A549 (cell line): ENCODE measurements around the gene GRAMD2A. TPM values are rescaled to one million over a fixed set of nuclear protein-coding genes. Genes with fewer than 3 reads are reported as not detected.

Experiments
- ATAC-seq, 2 experiments: fragments of 200-7000 bp in 1 of 2; fragments of >200 bp in 1 of 2; cut with Nextera tagmentation in 1 of 2; cut with Tn5 transposase in 1 of 2; 3 replicates each; pipeline versions ENCODE4 v1.8.0 to v1.9.1; 2018 to 2020; ENCODE audit warnings: mild to moderate bottlenecking in 1 of 2, moderate library complexity in 1 of 2
- CTCF ChIA-PET: fragments of 300-600 bp; sonication (Branson Sonifier 250); formaldehyde crosslinking; extraction: SDS; loops from one replicate; lab custom pipeline; 2021; ENCODE audit warnings: antibody characterized with exemption, inconsistent platforms; lab: Yijun Ruan, JAX
- POLR2A ChIA-PET: fragments of 350-600 bp; formaldehyde crosslinking; extraction: SDS; loops from one replicate; lab custom pipeline; 2021; ENCODE audit warnings: antibody characterized with exemption, inconsistent platforms; lab: Yijun Ruan, JAX
- DNase-seq, 2 experiments: peaks; one replicate each; pipeline versions ENCODE4 v3.0.0 to v3.0.0-alpha.2; 2011 to 2016; ENCODE audit warnings: low read depth in 1 of 2, low spot score in 1 of 2
- FAIRE-seq: peaks from 2 replicates; lab custom pipeline; 2011; peaks lifted over from hg19 to GRCh38; lab: Jason Lieb, UNC
- H3K27ac ChIP-seq, 2 experiments: fragments of >200 bp; sonication (Bioruptor Twin); formaldehyde crosslinking; 3 replicates each; pipeline ENCODE4 v1.5.1; 2016 to 2017
- H3K4me1 ChIP-seq: fragments of >200 bp; sonication (Bioruptor Twin); formaldehyde crosslinking; 3 replicates; pipeline ENCODE4 v1.6.1; 2016
- H3K4me2 ChIP-seq: fragments of >200 bp; sonication (Bioruptor Twin); formaldehyde crosslinking; 3 replicates; pipeline ENCODE4 v1.6.1; 2016
- H3K4me3 ChIP-seq: fragments of >200 bp; sonication (Bioruptor Twin); formaldehyde crosslinking; 3 replicates; pipeline ENCODE4 v1.5.1; 2016
- H3K9me3 ChIP-seq: fragments of >200 bp; sonication (Bioruptor Twin); formaldehyde crosslinking; 3 replicates; pipeline ENCODE4 v1.6.1; 2016
- BCL3 ChIP-seq: fragments of >200 bp; sonication (Bioruptor Twin); formaldehyde crosslinking; IDR thresholded peaks from 3 replicates; pipeline ENCODE4 v1.6.1; 2016
- CBX2 ChIP-seq: fragments of 200-600 bp; sonication (generic); IDR thresholded peaks from 2 replicates; pipeline ENCODE4 v1.6.1; 2016; ENCODE audit warnings: low read depth, mild to moderate bottlenecking, borderline replicate concordance
- CHD2 ChIP-seq: fragments of 150-350 bp; IDR thresholded peaks from 2 replicates; pipeline ENCODE4 v1.6.1; 2014; ENCODE audit warnings: low read length; ENCODE audit not compliant: partially characterized antibody
- CHD4 ChIP-seq: fragments of 200-600 bp; sonication (generic); IDR thresholded peaks from 2 replicates; pipeline ENCODE4 v1.6.1; 2016; ENCODE audit warnings: antibody characterized with exemption, mild to moderate bottlenecking, borderline replicate concordance
- E2F6 ChIP-seq: IDR thresholded peaks from 2 replicates; pipeline ENCODE4 v1.6.1; 2012; ENCODE audit warnings: low read depth, borderline replicate concordance
- ESRRA ChIP-seq: fragments of 150-350 bp; IDR thresholded peaks from 2 replicates; pipeline ENCODE4 v1.6.1; 2014; ENCODE audit warnings: mild to moderate bottlenecking, low read length, borderline replicate concordance
- FOSB ChIP-seq: fragments of 250-450 bp; sonication (Bioruptor Pico); IDR thresholded peaks from 2 replicates; pipeline ENCODE4 v1.5.0; 2020; ENCODE audit warnings: mild to moderate bottlenecking, moderate library complexity
- FOXS1 ChIP-seq: fragments of 250-450 bp; sonication (Bioruptor Pico); IDR thresholded peaks from 2 replicates; pipeline ENCODE4 v1.5.0; 2020; ENCODE audit warnings: mild to moderate bottlenecking, moderate library complexity
- HDAC2 ChIP-seq: fragments of 200-600 bp; sonication (generic); IDR thresholded peaks from 2 replicates; pipeline ENCODE4 v1.6.1; 2016
- HOXB5 ChIP-seq: fragments of 250-450 bp; sonication (Bioruptor Pico); IDR thresholded peaks from 2 replicates; pipeline ENCODE4 v1.5.0; 2020; ENCODE audit warnings: mild to moderate bottlenecking, moderate library complexity
- JUN ChIP-seq, 2 experiments: fragments of >200 bp; sonication (Bioruptor Twin); formaldehyde crosslinking; IDR thresholded peaks; 2 replicates in 1 of 2; 3 replicates in 1 of 2; pipeline ENCODE4 v1.6.1; 2016 to 2017
- KDM1A ChIP-seq: fragments of 200-600 bp; sonication (generic); IDR thresholded peaks from 2 replicates; pipeline ENCODE4 v1.6.1; 2016; ENCODE audit warnings: low read depth, mild to moderate bottlenecking
- KDM5A ChIP-seq: fragments of 200-600 bp; sonication (generic); IDR thresholded peaks from 2 replicates; pipeline ENCODE4 v1.6.1; 2016; ENCODE audit warnings: antibody characterized with exemption, mild to moderate bottlenecking
- MAFK ChIP-seq: fragments of 450-650 bp; IDR thresholded peaks from 2 replicates; pipeline ENCODE4 v1.6.1; 2014; ENCODE audit not compliant: partially characterized antibody
- POLR2A ChIP-seq: IDR thresholded peaks from 2 replicates; pipeline ENCODE4 v1.6.1; 2012; ENCODE audit warnings: mild to moderate bottlenecking, low read length
- POLR2AphosphoS2 ChIP-seq: conservative IDR thresholded peaks from 2 replicates; pipeline ENCODE4 v1.6.1; 2012; ENCODE audit warnings: low read length, improper control_type of control experiment, inconsistent platforms
- RAD21 ChIP-seq, 2 experiments: fragments of >200 bp in 1 of 2; sonication (Bioruptor Twin) in 1 of 2; formaldehyde crosslinking in 1 of 2; IDR thresholded peaks in 1 of 2; conservative IDR thresholded peaks in 1 of 2; 2 replicates in 1 of 2; 3 replicates in 1 of 2; pipeline ENCODE4 v1.6.1; 2012 to 2018; ENCODE audit warnings: inconsistent platforms in 1 of 2
- RARB ChIP-seq: fragments of 250-450 bp; sonication (Bioruptor Pico); IDR thresholded peaks from 2 replicates; pipeline ENCODE4 v1.8.0; 2021; ENCODE audit warnings: mild to moderate bottlenecking, moderate library complexity
- RCOR1 ChIP-seq: fragments of 150-350 bp; IDR thresholded peaks from 2 replicates; pipeline ENCODE4 v1.6.1; 2014; ENCODE audit warnings: antibody characterized with exemption, low read length, low read depth
- RNF2 ChIP-seq: fragments of 200-600 bp; sonication (generic); IDR thresholded peaks from 2 replicates; pipeline ENCODE4 v1.6.1; 2016; ENCODE audit warnings: low read depth, mild to moderate bottlenecking, antibody characterized with exemption, moderate library complexity, borderline replicate concordance
- TP53 ChIP-seq: fragments of 250-450 bp; sonication (Bioruptor Pico); IDR thresholded peaks from 2 replicates; pipeline ENCODE4 v1.5.0; 2021; ENCODE audit warnings: mild to moderate bottlenecking, moderate library complexity
- WGBS: methylation state at CpG from one replicate; pipeline ENCODE4 v1.1.6; 2017; ENCODE audit errors: missing lambda C conversion rate; 5-methylcytosine and 5-hydroxymethylcytosine counted together
- polyA plus RNA-seq, 4 experiments: library from polyadenylated mRNA; depleted of rRNA in 3 of 4; stranded (reverse); fragments of >200 nt; fragmentation: RNase III in 1 of 4; extraction: RNeasy Plus Mini Kit Qiagen cat#74134 plus additional on column Dnase treatment in 1 of 4; gene quantifications; 2 replicates in 3 of 4; 3 replicates in 1 of 4; pipeline ENCODE4 v1.2.3, GENCODE V29; 2011 to 2017
- TF ChIP-seq, protein P1 (sequence below): fragments of >200 bp; sonication (Bioruptor Twin); formaldehyde crosslinking; IDR thresholded peaks from 3 replicates; pipeline ENCODE4 v1.5.1; 2016
- TF ChIP-seq, protein P2 (sequence below): fragments of 250-450 bp; sonication (Bioruptor Pico); IDR thresholded peaks from 2 replicates; pipeline ENCODE4 v1.5.0; 2021; ENCODE audit warnings: mild to moderate bottlenecking, moderate library complexity, borderline replicate concordance
- TF ChIP-seq, protein P3 (sequence below): fragments of 200-600 bp; sonication (generic); IDR thresholded peaks from 2 replicates; pipeline ENCODE4 v1.6.1; 2016; ENCODE audit warnings: antibody characterized with exemption, mild to moderate bottlenecking, moderate library complexity
- TF ChIP-seq, protein P4 (sequence below): IDR thresholded peaks from 2 replicates; pipeline ENCODE4 v1.6.1; 2012

GRAMD2A gene
- polyA plus RNA-seq, 2 of the 4 experiments (the other 2 are of a cell fraction) = 0.41 TPM; not detected in 1

- no peak for DNase-seq
- no peak overlapping the region for H3K4me2 ChIP-seq
- H3K4me3 ChIP-seq = no peak overlapping the region
- TF ChIP-seq MAFK (no peak), HDAC2 (no peak), BCL3 (no peak), CHD2 (no peak), TP53 (CRISPR knock-in tag) (no peak), POLR2A (no peak), KDM5A (no peak), CBX2 (no peak), POLR2AphosphoS2 (no peak), CHD4 (no peak), KDM1A (no peak), JUN (IDR thresholded peaks at IDR 0.05) (no peak), E2F6 (no peak), ESRRA (no peak), FOSB (no peak), RCOR1 (no peak)
- TF ChIP-seq, protein P1, sequence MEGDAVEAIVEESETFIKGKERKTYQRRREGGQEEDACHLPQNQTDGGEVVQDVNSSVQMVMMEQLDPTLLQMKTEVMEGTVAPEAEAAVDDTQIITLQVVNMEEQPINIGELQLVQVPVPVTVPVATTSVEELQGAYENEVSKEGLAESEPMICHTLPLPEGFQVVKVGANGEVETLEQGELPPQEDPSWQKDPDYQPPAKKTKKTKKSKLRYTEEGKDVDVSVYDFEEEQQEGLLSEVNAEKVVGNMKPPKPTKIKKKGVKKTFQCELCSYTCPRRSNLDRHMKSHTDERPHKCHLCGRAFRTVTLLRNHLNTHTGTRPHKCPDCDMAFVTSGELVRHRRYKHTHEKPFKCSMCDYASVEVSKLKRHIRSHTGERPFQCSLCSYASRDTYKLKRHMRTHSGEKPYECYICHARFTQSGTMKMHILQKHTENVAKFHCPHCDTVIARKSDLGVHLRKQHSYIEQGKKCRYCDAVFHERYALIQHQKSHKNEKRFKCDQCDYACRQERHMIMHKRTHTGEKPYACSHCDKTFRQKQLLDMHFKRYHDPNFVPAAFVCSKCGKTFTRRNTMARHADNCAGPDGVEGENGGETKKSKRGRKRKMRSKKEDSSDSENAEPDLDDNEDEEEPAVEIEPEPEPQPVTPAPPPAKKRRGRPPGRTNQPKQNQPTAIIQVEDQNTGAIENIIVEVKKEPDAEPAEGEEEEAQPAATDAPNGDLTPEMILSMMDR = no peak
- TF ChIP-seq, protein P2, sequence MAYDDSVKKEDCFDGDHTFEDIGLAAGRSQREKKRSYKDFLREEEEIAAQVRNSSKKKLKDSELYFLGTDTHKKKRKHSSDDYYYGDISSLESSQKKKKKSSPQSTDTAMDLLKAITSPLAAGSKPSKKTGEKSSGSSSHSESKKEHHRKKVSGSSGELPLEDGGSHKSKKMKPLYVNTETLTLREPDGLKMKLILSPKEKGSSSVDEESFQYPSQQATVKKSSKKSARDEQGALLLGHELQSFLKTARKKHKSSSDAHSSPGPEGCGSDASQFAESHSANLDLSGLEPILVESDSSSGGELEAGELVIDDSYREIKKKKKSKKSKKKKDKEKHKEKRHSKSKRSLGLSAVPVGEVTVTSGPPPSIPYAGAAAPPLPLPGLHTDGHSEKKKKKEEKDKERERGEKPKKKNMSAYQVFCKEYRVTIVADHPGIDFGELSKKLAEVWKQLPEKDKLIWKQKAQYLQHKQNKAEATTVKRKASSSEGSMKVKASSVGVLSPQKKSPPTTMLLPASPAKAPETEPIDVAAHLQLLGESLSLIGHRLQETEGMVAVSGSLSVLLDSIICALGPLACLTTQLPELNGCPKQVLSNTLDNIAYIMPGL (CRISPR knock-in tag) = no peak
- CTCF ChIA-PET = interaction anchor here (0.7 to 4.3 kb wide), 7 partner anchors 8 to 363 kb away, joined by 3 to 44 read pairs (median 4); no protein-coding TSS in a partner anchor
- no peak overlapping the region for H3K27ac ChIP-seq
- H3K4me1 ChIP-seq = peaks cover 6% of the 10 kb centered on the region; the same call in 1 of the 3 replicates
- POLR2A ChIA-PET = no interaction called here
- no peaks in the 10 kb centered on the region for H3K9me3 ChIP-seq
- no peak for FAIRE-seq
- no peak for ATAC-seq
- WGBS = 53% methylated on average over 4 of the region's 4 CpGs
These were observed 33.9 kb downstream of the GRAMD2A start for GRCh38 chr15:72163719-72164118.

- no peak for TF ChIP-seq RNF2
- no peak for TF ChIP-seq CBX2
- no peak for TF ChIP-seq HOXB5 (CRISPR knock-in tag)
- TF ChIP-seq, protein P3, sequence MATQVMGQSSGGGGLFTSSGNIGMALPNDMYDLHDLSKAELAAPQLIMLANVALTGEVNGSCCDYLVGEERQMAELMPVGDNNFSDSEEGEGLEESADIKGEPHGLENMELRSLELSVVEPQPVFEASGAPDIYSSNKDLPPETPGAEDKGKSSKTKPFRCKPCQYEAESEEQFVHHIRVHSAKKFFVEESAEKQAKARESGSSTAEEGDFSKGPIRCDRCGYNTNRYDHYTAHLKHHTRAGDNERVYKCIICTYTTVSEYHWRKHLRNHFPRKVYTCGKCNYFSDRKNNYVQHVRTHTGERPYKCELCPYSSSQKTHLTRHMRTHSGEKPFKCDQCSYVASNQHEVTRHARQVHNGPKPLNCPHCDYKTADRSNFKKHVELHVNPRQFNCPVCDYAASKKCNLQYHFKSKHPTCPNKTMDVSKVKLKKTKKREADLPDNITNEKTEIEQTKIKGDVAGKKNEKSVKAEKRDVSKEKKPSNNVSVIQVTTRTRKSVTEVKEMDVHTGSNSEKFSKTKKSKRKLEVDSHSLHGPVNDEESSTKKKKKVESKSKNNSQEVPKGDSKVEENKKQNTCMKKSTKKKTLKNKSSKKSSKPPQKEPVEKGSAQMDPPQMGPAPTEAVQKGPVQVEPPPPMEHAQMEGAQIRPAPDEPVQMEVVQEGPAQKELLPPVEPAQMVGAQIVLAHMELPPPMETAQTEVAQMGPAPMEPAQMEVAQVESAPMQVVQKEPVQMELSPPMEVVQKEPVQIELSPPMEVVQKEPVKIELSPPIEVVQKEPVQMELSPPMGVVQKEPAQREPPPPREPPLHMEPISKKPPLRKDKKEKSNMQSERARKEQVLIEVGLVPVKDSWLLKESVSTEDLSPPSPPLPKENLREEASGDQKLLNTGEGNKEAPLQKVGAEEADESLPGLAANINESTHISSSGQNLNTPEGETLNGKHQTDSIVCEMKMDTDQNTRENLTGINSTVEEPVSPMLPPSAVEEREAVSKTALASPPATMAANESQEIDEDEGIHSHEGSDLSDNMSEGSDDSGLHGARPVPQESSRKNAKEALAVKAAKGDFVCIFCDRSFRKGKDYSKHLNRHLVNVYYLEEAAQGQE = no peak
- TF ChIP-seq TP53 (CRISPR knock-in tag) = no peak
- TF ChIP-seq CHD2 = no peak
- no peak for TF ChIP-seq CHD4
- no peak for TF ChIP-seq FOXS1 (CRISPR knock-in tag)
- TF ChIP-seq, protein P4, sequence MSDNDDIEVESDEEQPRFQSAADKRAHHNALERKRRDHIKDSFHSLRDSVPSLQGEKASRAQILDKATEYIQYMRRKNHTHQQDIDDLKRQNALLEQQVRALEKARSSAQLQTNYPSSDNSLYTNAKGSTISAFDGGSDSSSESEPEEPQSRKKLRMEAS = no peak
- no peak for TF ChIP-seq RARB
- no peak for TF ChIP-seq RAD21 (conservative IDR thresholded peaks at IDR 0.05 in 1 of 2, IDR thresholded peaks at IDR 0.05 in 1 of 2)
- TF ChIP-seq BCL3 = no peak
- Histone ChIP-seq H3K4me1 (no peaks in the 10 kb centered on the region), H3K4me2 (no peak overlapping the region), H3K4me3 (no peak overlapping the region), H3K27ac (no peak overlapping the region), H3K9me3 (no peaks in the 10 kb centered on the region)
- no peak for ATAC-seq
- ChIA-PET POLR2A (no interaction called here), CTCF (interaction anchor here (1.3 to 1.8 kb wide), 2 partner anchors 10 to 361 kb away, joined by 4 read pairs; no protein-coding TSS in a partner anchor)
- DNase-seq = no peak
- FAIRE-seq = no peak
- 82% methylated on average over 5 of the region's 5 CpGs for WGBS
These were observed 35.0 kb downstream of the GRAMD2A start for GRCh38 chr15:72162569-72162968.
